Pons (tissue), 1 donor: Measurements from ENCODE around the gene TAOK1.

Experiments
- DNase-seq: peaks from one replicate; pipeline ENCODE4 v3.0.0-alpha.2; 2016; ENCODE audit warnings: low spot score

Gene TAOK1

DNA sequence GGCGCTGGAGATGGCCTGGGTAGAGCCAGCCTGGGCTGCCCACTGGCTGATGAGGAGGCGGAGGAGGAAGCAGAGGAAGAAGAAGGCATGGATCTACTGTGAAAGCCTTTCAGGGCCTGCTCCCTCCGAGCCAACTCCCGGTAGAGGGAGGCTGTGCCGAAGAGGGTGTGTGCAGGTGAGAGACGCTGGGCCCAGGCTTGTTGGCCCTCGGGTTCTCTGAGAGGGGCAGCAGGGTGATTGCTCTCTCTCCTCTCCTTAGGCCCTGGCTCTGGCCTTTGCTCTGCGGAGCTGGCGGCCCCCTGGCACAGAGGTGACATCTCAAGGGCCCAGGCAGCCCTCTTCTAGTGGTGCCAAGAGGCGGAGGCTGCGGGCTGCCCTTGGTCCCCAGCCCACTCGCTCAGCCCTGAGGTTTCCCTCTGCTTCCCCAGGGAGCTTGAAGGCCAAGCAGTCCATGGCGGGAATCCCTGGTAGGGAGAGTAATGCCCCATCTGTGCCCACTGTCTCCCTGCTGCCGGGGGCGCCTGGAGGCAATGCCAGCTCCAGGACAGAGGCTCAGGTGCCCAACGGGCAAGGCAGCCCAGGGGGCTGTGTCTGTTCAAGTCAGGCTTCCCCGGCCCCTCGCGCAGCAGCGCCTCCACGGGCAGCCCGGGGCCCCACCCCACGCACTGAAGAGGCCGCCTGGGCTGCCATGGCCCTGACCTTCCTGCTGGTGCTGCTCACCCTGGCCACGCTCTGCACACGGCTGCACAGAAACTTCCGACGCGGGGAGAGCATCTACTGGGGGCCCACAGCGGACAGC lies 181.9 kb downstream of the TAOK1 start:
- no peak for DNase-seq

DNA sequence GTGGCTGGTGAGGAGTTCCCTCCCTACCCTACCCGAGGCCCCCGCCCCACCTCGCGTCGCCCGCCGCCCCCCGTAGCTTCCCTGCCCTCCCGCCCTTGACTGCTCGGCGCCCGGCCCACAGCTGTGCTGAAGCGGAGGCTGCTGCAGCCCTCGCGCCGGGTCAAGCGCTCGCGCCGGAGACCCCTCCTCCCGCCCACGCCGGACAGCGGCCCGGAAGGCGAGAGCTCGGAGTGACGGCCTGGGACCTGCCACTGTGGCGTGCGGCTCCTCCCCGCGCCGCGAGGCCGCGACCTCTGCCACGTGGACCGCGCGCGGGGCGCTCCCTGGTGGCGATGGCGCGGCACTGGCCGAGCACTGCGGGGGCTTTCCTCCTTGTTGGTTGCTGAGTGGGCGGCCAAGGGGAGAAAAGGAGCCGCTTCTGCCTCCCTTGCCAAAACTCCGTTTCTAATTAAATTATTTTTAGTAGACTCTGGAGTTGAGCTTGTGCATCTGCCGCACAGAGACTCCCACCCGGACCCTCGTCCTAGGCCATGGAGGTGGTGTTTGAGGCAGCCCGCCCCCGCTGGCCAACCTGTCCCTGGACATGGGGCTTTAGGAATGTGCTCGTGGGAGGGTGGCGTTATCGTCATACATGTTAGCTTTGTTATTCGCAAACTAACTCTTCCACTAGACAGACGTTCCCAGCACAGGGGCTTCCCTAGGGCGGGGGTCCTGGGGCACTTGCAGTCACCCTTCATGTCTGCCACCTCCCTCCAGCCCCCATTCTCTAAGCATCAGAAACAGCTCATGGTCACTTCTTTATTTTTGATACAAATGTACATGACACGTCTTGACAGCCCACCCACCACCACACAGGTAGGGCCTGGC lies 182.8 kb downstream of the TAOK1 start:
- DNase-seq: no peak

DNA sequence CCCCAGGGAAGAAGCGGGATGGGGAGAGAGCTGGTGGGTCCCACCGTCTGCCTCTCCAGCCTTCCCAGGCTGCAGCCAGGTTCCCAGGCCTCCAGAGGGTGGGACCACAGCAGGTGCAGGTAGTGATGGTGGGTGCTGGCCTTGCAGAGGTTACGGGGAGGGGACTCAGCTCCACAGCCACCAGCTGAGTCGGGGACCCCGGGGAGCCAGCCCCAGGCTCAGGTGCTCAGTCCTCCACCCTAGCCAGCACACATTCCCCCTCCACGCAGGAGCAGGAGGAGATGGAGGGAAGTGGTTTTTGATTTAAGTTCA lies 183.4 kb downstream of the TAOK1 start:
- no peak for DNase-seq

DNA sequence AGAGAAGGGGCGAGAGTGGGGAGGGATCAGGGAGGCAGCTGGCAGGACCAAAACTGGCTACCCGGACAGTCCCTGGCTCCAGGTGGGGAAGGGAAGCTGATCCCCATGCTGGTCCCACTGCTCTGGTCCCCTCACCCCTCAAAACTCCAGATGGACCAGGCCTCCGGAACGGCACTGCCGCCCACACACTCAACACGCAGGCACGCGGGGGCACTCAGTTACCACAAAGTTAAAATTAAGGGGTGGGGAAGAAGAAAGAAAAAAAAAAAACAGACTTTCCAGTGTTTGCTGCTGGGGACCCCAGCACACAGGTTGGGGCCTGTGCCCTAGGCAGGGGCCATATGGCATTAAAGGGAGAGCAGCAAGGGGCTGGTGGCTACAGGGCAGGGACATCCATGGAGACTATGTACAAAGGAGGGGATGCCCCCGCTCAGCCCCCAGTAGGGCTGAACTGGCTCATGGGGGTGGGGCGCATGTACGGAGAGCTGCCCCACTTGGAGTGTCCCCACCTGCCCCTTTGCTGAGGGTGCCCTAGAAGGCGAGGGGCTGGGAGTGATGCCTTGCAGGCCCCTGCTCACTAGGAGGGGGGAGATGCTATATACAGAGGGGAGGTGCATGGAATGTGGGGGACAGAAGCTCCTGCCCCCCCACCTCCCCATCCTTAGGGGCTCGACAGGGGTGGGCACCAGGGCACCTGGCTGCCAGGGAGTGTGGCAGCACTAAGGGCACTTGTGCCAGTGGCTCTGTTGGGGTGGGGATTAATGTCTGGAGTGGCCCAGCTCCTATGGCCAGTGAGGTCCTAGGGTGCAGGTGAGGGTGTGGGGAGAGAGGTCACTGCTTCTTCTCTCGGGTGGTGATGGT lies 183.9 kb downstream of the TAOK1 start:
- no peak for DNase-seq

DNA sequence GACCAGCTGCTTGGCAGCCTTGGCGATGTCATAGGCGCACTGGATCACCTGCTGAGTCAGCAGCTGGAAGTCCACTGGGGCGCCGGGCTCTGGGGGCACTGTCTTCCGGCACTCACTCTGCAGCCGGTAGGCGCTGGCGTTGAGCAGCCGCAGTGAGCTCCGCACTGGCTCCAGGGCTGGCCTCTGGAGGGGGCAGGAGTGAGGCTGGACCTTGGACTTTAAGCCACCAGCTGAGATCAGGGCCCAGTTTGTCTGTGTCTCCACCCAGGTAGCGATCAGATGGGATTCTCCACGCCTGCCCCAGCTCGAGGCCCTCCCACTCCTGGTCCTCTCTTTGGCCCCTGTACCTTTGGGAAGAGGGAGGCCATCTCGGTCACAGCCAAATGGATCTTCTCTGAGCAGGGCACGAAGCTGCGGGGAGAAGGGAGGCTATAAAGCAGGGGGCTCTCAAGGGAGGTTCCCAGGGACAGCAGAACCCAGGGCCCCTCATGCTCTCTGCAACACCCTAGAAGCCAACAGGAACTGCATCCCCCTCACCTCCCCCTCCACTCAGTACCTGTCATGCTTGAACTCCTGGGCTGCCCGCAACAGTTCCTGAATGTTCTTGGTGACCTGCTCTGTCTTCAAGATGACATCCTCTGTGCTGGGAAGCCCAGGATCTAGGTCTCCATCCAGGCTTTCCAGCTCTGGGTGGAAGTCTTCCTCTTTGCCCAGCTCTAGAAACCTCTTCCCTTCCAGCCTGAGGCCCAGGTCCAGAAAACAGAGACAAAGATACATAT lies 184.8 kb downstream of the TAOK1 start:
- DNase-seq: no peak

DNA sequence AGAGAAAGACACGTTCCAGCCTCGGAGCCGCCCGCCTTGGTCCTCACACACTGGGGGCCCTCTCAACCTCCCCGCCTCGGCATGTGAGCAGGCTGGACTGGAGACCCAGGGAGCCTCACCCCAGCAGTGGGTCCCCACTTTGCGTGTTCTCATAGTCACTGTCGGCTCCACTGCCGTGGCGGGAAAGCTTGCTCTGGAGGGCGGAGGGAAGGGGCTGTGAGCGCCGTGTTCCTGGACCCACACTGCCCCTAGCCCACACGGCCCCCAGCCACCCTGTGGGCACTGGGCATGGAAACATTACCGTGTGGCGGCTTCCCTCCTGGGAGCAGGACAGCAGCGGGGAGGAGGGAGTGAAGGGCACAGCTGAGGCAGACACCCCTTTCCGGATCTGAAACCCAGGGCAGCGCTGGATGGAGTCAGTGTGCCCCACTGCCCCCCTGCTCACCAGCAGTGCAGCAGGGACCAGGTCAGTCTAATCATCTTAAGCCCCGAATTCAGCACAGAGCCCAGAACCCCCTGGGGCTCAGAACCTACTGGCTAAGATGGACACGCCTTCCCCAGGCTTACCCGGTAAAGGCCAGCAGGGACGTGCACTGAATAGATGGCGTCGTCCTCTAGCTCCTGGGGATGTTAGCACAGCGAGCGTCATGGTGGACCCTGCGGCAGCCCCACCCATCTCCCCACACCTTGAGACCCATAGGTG lies 185.5 kb downstream of the TAOK1 start:
- DNase-seq: no peak

DNA sequence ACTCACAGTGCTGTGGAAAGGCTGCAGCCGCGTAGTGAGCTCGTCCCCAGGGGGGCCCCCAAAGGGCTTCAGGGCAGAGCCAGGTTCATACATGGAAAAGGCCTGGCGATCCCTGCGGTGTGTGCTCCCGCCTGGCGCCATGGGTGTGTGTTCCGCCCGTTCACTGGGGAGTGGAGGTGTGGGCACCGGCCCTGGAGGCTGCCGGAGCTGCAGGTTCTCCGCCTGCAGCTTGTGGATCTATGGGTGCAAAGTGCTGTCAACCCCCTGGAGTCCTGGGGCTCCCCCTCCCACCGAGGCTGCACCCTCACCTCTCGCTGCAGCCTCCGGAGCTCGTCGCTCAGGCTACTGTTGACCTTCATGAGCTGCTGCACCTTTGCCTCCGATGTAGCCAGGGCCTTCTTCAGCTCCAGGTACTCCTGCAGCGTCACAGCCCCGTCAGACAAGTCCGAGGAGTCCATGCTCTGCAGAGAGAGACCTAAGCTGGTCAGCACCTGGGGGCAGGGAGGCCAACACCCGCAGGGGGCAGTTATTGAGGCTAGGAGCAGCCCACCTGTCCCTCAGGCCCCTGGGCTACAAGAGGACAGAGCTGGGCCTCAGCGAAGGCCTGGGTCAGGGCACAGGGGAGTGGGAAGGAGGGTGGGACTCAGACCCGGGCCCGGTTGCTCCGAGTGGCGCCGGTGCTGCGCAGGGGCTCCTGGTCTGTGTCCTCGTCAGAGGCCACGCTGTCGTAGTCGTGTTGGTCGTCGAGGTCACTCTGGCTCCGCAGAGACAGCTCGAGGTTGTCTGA lies 186.2 kb downstream of the TAOK1 start:
- no peak for DNase-seq

DNA sequence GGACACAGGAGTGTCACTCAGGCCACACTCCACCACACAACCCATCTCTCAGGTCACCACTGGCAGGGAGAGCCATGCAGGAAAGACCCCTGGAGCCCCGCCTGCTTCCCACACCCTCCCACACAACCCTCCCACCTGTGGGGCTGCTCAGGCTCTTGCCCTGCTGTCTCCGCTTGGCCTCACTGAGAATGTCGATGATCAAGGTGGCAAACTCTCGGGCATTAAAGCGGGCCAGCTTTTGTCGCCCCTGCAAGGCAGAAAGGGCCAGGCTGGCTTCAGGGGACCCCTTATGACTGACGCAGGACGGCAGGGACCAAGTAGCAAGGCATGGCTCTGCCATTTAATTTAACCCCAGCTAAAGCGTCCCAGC lies 186.8 kb downstream of the TAOK1 start:
- no peak for DNase-seq

DNA sequence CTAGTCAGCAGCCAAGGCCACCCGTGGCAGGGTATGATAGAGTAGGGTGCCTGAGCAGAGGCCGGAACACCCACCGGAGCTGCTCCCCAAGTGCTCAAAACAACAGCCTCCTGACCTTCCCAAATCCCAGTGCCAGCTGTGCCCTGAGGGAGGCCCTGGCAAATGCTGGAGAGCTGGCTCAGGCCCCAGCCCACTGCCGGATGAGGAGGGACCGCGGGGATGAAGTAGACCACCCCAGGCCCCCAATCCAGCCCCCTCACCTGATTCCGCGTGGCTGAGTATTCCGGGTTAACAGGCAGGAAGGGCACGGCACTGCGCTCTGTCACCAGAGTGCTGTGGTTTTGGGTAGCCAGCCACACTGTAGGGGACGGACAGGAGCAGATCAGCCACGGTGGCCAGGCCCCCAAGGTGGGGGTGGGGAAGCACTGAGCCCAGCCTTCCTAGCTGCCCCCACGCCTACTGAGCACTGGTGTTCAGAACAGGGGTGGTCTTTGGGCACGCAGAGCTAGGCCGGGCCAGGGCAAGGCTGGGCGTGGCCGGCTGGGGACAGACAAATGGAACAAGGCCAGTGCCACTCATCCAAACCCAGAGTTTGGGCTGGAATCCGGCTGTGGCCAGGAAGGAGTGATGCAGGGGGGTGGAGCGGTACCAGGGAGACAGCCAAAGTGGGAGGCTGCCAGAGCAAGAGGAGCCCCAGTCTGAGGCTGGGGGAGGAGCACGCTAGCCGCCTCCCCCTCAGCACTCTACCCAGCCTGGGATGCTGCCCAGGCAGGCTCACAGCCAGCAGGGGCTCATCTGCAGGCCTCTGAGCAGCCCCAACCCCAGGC lies 187.4 kb downstream of the TAOK1 start:
- no peak for DNase-seq

DNA sequence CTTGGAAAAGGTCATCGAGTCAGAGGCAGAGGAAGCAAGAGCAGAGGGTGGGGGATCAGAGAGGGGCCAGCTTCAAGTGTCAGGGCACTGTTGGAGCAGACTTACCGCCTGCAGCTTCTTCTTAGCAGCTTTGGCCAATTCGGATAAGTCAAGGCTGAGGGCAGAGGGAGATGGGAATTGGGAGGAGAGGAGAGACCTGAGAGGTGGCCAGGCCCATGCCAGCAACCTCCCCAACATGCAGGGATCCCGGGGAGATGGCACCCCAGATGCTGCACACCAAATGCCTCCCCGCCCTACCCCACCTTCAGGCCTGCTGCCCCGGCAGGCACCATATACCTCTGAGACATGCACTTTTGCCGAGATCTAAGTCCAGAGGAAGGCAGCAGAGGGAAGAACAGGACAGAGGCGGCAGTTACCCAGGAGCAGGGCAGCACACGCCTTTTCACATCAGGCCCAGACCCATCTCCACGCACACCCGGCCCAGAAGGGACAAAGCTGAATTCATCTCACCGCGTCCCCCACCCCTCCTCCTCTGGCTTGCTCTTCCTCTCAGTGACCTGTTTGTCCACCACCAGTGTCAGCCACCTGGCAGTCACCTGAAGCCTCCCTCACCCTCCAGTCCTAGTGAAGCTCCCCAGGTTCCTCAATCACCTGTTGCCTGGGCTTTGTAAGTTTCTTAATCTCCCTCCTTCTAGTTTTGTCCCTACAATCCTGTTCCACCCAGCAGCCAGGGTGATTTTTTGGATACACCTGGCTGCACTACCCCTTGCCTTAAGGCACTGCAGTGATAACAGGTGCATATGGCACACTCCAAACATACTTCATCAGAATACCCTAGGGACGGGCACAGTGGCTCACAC lies 188.7 kb downstream of the TAOK1 start:
- no peak for DNase-seq

DNA sequence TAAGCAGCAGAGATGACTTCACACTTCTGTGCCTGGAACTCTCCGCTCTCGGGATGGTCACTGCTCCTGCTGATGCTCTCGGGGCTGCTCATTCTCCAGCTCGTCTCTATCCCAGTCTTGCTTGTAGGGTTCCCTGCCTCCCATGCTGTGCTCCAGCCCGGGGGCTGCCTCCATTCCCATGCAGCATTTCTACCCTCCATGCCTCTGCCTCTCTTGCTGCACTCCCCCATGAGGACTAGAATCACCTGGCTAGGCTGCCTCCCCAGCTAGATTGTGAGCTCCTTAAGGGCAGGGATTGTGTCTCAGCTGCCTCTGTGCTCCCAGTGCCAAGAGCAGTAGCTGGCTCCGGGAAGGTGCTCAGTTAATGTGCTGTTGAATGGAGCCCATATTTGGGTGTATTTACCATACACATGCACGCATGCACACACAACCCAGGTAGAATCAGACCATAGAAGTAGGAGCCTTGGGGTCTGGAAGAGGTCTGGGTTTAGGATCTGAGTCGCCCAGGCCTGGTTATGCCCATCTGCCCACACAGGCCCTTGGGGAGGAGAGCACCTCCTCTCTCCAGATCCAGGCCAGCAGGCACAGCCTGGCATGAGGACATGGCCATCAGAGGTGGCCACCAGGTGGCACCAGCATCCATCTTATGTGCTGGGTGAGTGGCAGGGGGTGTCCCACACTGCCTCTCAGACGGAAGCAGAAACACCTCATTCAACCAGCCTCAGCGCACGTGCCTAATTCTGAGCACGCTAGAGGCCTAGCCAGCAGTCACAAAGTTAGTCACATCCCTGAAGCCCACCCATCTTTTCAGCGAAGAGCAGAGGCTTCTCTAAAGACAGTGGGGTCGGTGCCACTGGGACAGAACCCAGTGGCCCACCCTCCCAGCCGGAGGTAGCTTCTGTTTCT lies 190.0 kb downstream of the TAOK1 start:
- DNase-seq: peak; percentile 92

DNA sequence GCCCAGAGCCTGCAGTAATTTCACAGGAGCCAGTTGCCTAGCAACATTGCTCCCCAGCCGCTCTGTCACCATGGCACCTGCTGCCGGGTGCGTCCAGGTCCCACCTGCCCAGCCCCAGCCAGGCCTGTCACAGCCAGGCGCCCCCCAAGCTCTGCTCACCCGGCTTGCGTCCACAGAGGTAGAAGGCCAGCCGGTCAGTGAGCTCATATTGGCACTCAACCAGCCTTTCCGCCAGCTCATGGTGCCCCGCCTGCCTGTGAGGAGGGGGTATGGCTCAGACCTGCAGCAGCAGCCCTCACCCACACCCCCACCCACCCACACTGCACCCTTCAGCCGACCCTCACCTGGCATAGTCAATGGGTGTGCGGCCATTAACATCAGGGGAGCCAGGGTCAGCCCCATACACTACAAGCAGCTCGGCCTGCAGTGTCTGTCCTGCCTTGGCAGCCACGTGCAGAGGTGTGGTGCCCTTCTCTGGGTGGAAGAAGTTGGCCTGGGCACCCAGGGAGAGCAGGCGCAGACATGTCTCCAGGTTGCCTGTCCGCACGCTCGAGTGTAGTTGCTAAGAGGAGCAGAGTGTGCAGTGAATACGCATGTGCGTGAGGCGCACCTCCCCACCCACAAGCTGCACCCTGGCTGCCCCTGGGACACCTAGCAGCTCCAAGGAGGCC lies 191.6 kb downstream of the TAOK1 start:
- DNase-seq: no peak

DNA sequence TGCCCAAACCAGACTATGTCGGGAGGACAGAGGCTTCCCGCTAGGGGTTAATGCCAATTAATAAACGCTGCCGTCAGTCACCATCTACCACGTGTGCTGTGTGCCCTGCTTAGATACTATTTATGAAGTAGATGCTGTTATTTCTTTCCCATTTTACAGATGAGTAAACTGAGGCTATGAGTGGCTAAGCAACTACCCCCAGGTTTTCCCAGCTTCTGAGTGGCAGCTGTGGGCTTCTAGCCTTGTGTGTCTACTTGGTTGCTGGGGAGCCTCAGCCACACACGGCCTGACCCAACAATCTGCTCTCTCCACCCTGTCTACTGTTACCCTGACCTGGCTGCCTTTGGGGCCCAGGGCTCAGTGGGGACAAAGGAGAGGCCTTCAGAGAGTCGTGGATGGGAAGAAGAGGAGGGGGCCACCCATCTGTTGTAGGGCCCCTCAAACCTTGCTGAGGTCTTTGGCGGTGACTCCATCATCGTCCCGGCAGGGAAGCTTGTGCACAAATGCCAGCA lies 192.1 kb downstream of the TAOK1 start:
- no peak for DNase-seq

DNA sequence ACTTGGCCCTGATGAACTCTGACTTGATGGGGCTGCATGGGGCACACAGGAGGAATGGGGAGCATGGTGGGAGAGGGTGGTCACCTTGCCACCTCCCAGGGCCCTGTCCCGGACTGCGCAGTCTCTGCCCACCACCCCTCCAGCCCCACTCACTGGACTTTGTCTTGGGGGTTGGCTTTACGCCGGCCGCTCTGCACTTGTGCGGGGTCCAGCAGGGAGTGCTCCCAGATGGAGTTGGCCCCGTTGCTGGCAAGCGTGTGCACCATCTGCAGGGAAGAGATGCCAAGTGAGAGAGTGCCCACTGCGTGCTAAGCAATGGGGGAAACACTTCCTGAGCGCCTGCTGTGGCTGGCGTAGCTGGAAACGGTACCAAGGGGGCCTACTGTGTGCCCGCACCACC lies 192.6 kb downstream of the TAOK1 start:
- DNase-seq: peak; percentile 82

DNA sequence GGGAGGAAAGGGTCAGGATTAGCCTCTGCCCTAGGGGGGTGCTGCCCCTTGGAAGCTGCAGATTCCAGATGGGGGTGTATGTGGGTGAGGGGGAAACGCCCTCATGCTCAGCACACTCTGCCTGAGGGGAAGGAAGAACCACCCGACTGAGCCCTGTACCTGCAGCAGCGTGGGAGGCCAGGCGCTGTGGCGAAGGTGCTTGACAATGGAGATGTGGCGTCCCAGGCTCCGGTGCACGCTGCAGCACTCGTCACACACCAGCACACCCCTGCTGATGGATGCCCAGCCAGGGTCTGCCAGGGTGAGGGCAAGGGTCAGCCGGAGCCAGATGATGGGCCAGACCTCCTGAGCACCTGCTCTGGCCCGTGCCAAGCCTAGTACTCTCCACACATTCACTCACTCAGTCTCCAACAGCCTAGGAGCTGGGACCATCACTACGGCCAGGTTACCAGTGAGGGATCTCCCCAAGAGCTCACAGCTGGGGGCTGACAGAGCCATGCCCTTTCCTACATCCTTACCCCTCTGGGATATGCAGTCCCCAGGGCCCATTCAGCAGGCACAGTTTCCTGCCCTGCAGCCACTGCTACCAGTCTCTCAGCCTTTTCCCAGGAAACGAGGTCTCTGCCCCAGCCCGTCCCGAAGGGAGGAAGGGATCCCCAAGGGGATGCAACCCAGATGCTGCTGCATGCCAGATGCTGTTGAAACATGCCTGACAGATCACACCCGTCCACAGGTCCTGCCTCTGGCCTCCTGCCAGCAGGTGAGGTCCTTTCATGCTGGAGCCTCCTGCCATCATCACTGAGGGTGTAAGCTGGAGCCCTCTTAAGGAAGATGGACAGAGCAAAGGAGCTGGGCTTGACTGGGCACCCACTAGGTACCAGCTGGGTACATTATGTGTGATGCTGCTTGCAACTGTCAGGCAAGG lies 193.4 kb downstream of the TAOK1 start:
- no peak for DNase-seq
